Brain microvascular endothelial cell (primary cell): ENCODE measurements around the gene EXOG.
"Not testable (repeated sequence)": the region's sequence is repeated elsewhere in the genome, so short reads cannot be mapped to it uniquely, and the experiment has no call there.

Experiments used
- DNase-seq: peaks from one replicate; pipeline ENCODE4 v3.0.0-alpha.2; 2020
- H3K27ac ChIP-seq: fragments of 250-450 bp; sonication (Bioruptor Pico); 2 replicates; pipeline ENCODE4 v1.5.1; 2020; ENCODE audit warnings: mild to moderate bottlenecking, moderate library complexity
- H3K27me3 ChIP-seq: fragments of 250-450 bp; sonication (Bioruptor Pico); replicated peaks from 2 replicates; pipeline ENCODE4 v1.5.1; 2020; ENCODE audit warnings: mild to moderate bottlenecking
- H3K36me3 ChIP-seq: fragments of 250-450 bp; sonication (Bioruptor Pico); replicated peaks from 2 replicates; pipeline ENCODE4 v1.5.1; 2020; ENCODE audit warnings: mild to moderate bottlenecking
- H3K4me3 ChIP-seq: 2 replicates; pipeline ENCODE4 v1.5.1; 2011; ENCODE audit warnings: low read depth, mild to moderate bottlenecking, control low read depth, low read length, moderate library complexity
- CTCF ChIP-seq: IDR thresholded peaks from 2 replicates; pipeline ENCODE4 v1.5.1; 2011; ENCODE audit warnings: low read depth, mild to moderate bottlenecking, moderate library complexity, low read length, control low read depth, inconsistent platforms; ENCODE audit errors: missing control alignments
- in situ Hi-C: cut with HindIII; loops from 2 replicates; pipeline ENCODE4 v1.10.0; 2017; ENCODE audit warnings: low sequenced_read_pairs, low pct_ligation_motif_present

The EXOG gene

GRCh38 chr3:38564631-38565338 lies 68.6 kb downstream of the EXOG start:
- Histone ChIP-seq H3K27ac (no peak overlapping the region), H3K4me3 (no peak overlapping the region), H3K27me3 (no peaks in the 10 kb centered on the region), H3K36me3 (no peaks in the 10 kb centered on the region)
- in situ Hi-C loops, result no loop called here
- no peak for TF ChIP-seq CTCF
- no peak for DNase-seq

- Histone ChIP-seq H3K27ac (no peak overlapping the region), H3K4me3 (no peak overlapping the region), H3K36me3 (no peaks in the 10 kb centered on the region), H3K27me3 (no peaks in the 10 kb centered on the region)
- no peak for TF ChIP-seq CTCF
- in situ Hi-C loops, result no loop called here
- DNase-seq, result no peak
Observed at GRCh38 chr3:38565339-38566214, 69.4 kb downstream of the EXOG start.

DNA sequence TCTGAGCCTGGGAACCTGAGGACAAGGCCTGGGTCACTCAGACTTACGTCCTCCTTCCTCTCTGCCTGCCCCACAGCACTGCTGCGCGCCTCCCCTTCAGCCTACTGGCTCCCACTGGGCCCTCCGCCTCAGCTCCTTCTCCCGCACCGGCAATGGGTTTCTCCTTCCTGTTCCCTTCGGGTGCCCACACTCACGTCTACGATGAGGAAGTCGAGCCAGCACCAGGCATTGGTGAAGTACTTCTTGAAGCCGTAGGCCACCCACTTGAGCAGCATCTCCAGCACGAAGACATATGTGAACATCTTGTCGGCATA lies 70.0 kb downstream of the EXOG start:
- no peak for DNase-seq
- no peak overlapping the region for H3K4me3 ChIP-seq
- no peaks in the 10 kb centered on the region for H3K36me3 ChIP-seq
- no peak overlapping the region for H3K27ac ChIP-seq
- H3K27me3 ChIP-seq, result no peaks in the 10 kb centered on the region
- in situ Hi-C loops, result no loop called here
- no peak for TF ChIP-seq CTCF

DNA sequence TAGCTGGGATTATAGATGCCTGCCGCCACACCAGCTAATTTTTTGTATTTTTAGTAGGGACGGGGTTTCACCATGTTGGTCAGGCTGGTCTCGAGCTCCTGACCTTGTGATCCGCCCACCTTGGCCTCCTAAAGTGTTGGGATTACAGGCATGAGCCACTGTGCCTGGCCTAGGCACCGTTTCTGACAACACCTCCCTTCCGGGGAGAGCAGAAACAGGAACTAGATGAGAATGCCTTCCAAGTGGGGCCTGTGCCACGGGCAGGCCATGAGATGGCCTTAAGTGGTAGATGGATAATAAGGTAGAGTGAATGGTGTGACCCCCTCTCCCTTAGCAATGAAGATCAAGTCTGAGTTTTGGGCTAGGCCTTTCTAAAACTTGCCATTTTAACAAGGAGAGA lies 70.7 kb downstream of the EXOG start:
- DNase-seq, result not testable (repeated sequence)

GRCh38 chr3:38567498-38567897 lies 71.4 kb downstream of the EXOG start:
- no peak overlapping the region for H3K27ac ChIP-seq
- TF ChIP-seq CTCF, result no peak
- DNase-seq, result no peak
- H3K4me3 ChIP-seq, result no peak overlapping the region
- in situ Hi-C loops, result no loop called here
- H3K27me3 ChIP-seq, result no peaks in the 10 kb centered on the region
- no peaks in the 10 kb centered on the region for H3K36me3 ChIP-seq

More for the DNA sequence above, 70.7 kb downstream of the EXOG start:
- H3K27ac ChIP-seq, H3K4me3 ChIP-seq, H3K36me3 ChIP-seq, H3K27me3 ChIP-seq, in situ Hi-C loops: not testable (repeated sequence)

DNA sequence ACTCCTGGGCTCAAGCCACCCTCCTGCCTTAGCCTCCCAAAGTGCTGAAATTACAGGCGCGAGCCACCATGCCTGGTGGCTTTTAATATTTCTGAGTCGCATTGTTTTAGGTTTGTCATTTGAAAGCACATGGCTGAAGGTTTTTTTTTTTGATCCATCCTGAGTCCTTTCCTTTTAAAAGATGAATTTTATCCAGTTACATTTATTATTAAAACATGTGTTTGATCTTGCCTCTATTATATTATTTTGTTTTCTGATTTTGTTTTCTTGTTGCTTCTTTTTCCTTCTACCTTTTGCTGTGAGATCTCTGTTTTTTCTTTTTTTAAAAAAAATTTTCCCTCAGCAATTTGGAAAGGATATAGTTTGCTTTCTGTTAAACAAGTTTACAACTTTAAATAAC lies 77.0 kb downstream of the EXOG start:
- no peaks in the 10 kb centered on the region for H3K36me3 ChIP-seq

More for the DNA sequence above, 77.0 kb downstream of the EXOG start:
- no peak for DNase-seq
- Histone ChIP-seq H3K27ac (no peak overlapping the region), H3K27me3 (no peaks in the 10 kb centered on the region), H3K4me3 (no peak overlapping the region)
- in situ Hi-C loops, result no loop called here
- no peak for TF ChIP-seq CTCF
